ENCODE data around the gene CROCC2. TPM values are rescaled to one million over a fixed set of nuclear protein-coding genes. Genes with fewer than 3 reads are reported as not detected.

CROCC2 gene
- total RNA-seq, 4 donors from 2014 or later = 0.27 to 0.83 TPM; not detected in 2

GRCh38 chr2:241005569-241005968 is 99.4 kb downstream of the CROCC2 start:
- peaks cover 0 to 17% (median 0%) of the 10 kb centered on the region in 4 donors for H3K4me1 ChIP-seq
- H3K9me3 ChIP-seq = peaks cover 0 to 12% (median 5%) of the 10 kb centered on the region in 4 donors
- TF ChIP-seq POLR2A (IDR thresholded peaks at IDR 0.05) (no peak), CTCF (IDR thresholded peaks at IDR 0.05) (no peak)
- no peaks in the 10 kb centered on the region for H3K27me3 ChIP-seq
- no peak overlapping the region for H3K4me3 ChIP-seq
- H3K36me3 ChIP-seq = no peaks in the 10 kb centered on the region
- no peak for DNase-seq
- H3K27ac ChIP-seq = no peak overlapping the region

GRCh38 chr2:241006412-241006811 is 100.3 kb downstream of the CROCC2 start:
- H3K27me3 ChIP-seq = no peaks in the 10 kb centered on the region
- peaks cover 0 to 21% (median 0%) of the 10 kb centered on the region in 4 donors for H3K4me1 ChIP-seq
- no peaks in the 10 kb centered on the region for H3K36me3 ChIP-seq
- DNase-seq = no peak
- TF ChIP-seq CTCF (IDR thresholded peaks at IDR 0.05) (no peak), POLR2A (IDR thresholded peaks at IDR 0.05) (no peak)
- peaks cover 0 to 12% (median 5%) of the 10 kb centered on the region in 4 donors for H3K9me3 ChIP-seq
- H3K27ac ChIP-seq = no peak overlapping the region
- H3K4me3 ChIP-seq = no peak overlapping the region

GRCh38 chr2:241007111-241007510 is 101.0 kb downstream of the CROCC2 start:
- H3K4me3 ChIP-seq = no peak overlapping the region
- H3K4me1 ChIP-seq = peaks cover 0 to 21% (median 0%) of the 10 kb centered on the region in 4 donors
- peak in 1 of 3 donors; percentile 10 for DNase-seq
- no peak for TF ChIP-seq CTCF (IDR thresholded peaks at IDR 0.05)
- no peaks in the 10 kb centered on the region for H3K27me3 ChIP-seq
- peaks cover 0 to 12% (median 5%) of the 10 kb centered on the region in 4 donors for H3K9me3 ChIP-seq
- no peaks in the 10 kb centered on the region for H3K36me3 ChIP-seq
- H3K27ac ChIP-seq = no peak overlapping the region

GRCh38 chr2:241007880-241008710 is 102.0 kb downstream of the CROCC2 start:
- Histone ChIP-seq H3K9me3 (peaks cover 0 to 10% (median 4%) of the 10 kb centered on the region in 4 donors), H3K36me3 (no peaks in the 10 kb centered on the region), H3K27ac (no peak overlapping the region), H3K4me3 (no peak overlapping the region), H3K27me3 (no peaks in the 10 kb centered on the region), H3K4me1 (peaks cover 0 to 21% (median 0%) of the 10 kb centered on the region in 4 donors)
- peak in 1 of 3 donors; percentile 7 for DNase-seq
- no peak for TF ChIP-seq CTCF (IDR thresholded peaks at IDR 0.05)

GRCh38 chr2:241008711-241009121 is 102.6 kb downstream of the CROCC2 start:
- peak in 1 of 3 donors; percentile 6 for DNase-seq
- Histone ChIP-seq H3K4me3 (no peak overlapping the region), H3K36me3 (no peaks in the 10 kb centered on the region), H3K27me3 (no peaks in the 10 kb centered on the region), H3K9me3 (peaks cover 0 to 5% (median 2%) of the 10 kb centered on the region in 4 donors), H3K4me1 (peaks cover 0 to 21% (median 0%) of the 10 kb centered on the region in 4 donors), H3K27ac (no peak overlapping the region)
- TF ChIP-seq POLR2A (IDR thresholded peaks at IDR 0.05) (no peak), CTCF (IDR thresholded peaks at IDR 0.05) (no peak)

All from Peyer's patch (tissue), 4 donors.